IMR-90 (cell line): ENCODE results near the gene ASPRV1. TPM values are rescaled to one million over a fixed set of nuclear protein-coding genes. Genes with fewer than 3 reads are reported as not detected.
"Not testable (repeated sequence)": the region's sequence is repeated elsewhere in the genome, so short reads cannot be mapped to it uniquely, and the experiment has no call there.

Experiments used
- ATAC-seq: fragments of 200-7000 bp; cut with Tn5 transposase; 2 replicates; pipeline ENCODE4 v1.9.1; 2020; ENCODE audit warnings: low read depth, mild to moderate bottlenecking, moderate library complexity
- BruUV-seq: library from RNA; stranded (reverse); fragments of 400-500 nt; replicated peaks from 2 replicates; lab custom pipeline; 2021; lab: Mats Ljungman, UMichigan
- CTCF ChIA-PET: fragments of 300-600 bp; formaldehyde crosslinking; extraction: SDS; loops from one replicate; lab custom pipeline; 2021; ENCODE audit warnings: antibody characterized with exemption; lab: Yijun Ruan, JAX
- POLR2A ChIA-PET: fragments of 300-600 bp; sonication (Branson Sonifier 250); formaldehyde crosslinking; loops from one replicate; lab custom pipeline; 2022; ENCODE audit warnings: antibody characterized with exemption; ENCODE audit not compliant: unreplicated experiment; lab: Charles Lee
- DNase-seq: peaks from one replicate; pipeline ENCODE4 v3.0.0; 2013
- H2AFZ ChIP-seq: replicated peaks from 2 replicates; pipeline ENCODE3; 2013; ENCODE audit warnings: low read length, mild to moderate bottlenecking; ENCODE audit not compliant: poor library complexity
- H2AK5ac ChIP-seq: 2 replicates; pipeline ENCODE4 v1.6.1; 2013; ENCODE audit warnings: low read depth, low read length, inconsistent platforms
- H2AK9ac ChIP-seq: replicated peaks from 2 replicates; pipeline ENCODE3; 2013; ENCODE audit warnings: mild to moderate bottlenecking, low read depth, low read length, moderate library complexity; ENCODE audit not compliant: poor library complexity
- H2BK120ac ChIP-seq: 2 replicates; pipeline ENCODE4 v1.6.1; 2013; ENCODE audit warnings: low read depth, low read length, inconsistent platforms
- H2BK15ac ChIP-seq: 3 replicates; pipeline ENCODE4 v1.6.1; 2013; ENCODE audit warnings: low read depth, low read length, inconsistent platforms
- H2BK20ac ChIP-seq: 2 replicates; pipeline ENCODE4 v1.6.1; 2013; ENCODE audit warnings: low read depth, mild to moderate bottlenecking, inconsistent platforms, low read length, moderate library complexity
- H2BK5ac ChIP-seq: 2 replicates; pipeline ENCODE4 v1.6.1; 2013; ENCODE audit warnings: mild to moderate bottlenecking, low read depth, low read length, inconsistent platforms; ENCODE audit not compliant: poor library complexity, severe bottlenecking
- H3K14ac ChIP-seq: replicated peaks from 2 replicates; pipeline ENCODE4 v1.6.1; 2013; ENCODE audit warnings: low read depth, low read length, inconsistent platforms
- H3K18ac ChIP-seq: 2 replicates; pipeline ENCODE4 v1.6.1; 2013; ENCODE audit warnings: low read depth, low read length, control low read depth
- H3K23ac ChIP-seq: 2 replicates; pipeline ENCODE4 v1.6.1; 2013; ENCODE audit warnings: low read depth, low read length, inconsistent platforms
- H3K27ac ChIP-seq: 2 replicates; pipeline ENCODE4 v1.5.1; 2013; ENCODE audit warnings: mild to moderate bottlenecking, control low read depth, low read length; ENCODE audit not compliant: insufficient read depth
- H3K27me3 ChIP-seq: 2 replicates; pipeline ENCODE4 v1.6.1; 2013; ENCODE audit warnings: low read length; ENCODE audit not compliant: control insufficient read depth, insufficient read depth
- H3K36me3 ChIP-seq: 2 replicates; pipeline ENCODE4 v1.6.1; 2013; ENCODE audit warnings: low read length, mixed read lengths; ENCODE audit not compliant: control insufficient read depth, insufficient read depth
- H3K4ac ChIP-seq: 2 replicates; pipeline ENCODE4 v1.6.1; 2013; ENCODE audit warnings: low read depth, low read length, inconsistent platforms
- H3K4me1 ChIP-seq: 2 replicates; pipeline ENCODE4 v1.6.1; 2013; ENCODE audit warnings: low read length, mixed read lengths; ENCODE audit not compliant: control insufficient read depth, insufficient read depth
- H3K4me2 ChIP-seq: 2 replicates; pipeline ENCODE4 v1.6.1; 2013; ENCODE audit warnings: low read depth, mild to moderate bottlenecking, control low read depth, low read length, moderate library complexity
- H3K4me3 ChIP-seq: 2 replicates; pipeline ENCODE4 v1.5.1; 2013; ENCODE audit warnings: low read depth, mild to moderate bottlenecking, control low read depth, low read length, moderate library complexity; ENCODE audit not compliant: insufficient read depth
- H3K56ac ChIP-seq: 2 replicates; pipeline ENCODE4 v1.6.1; 2013; ENCODE audit warnings: low read length, inconsistent platforms; ENCODE audit not compliant: insufficient read depth; ENCODE audit errors: extremely low read depth
- H3K79me1 ChIP-seq, 2 experiments: 2 replicates each; pipeline ENCODE4 v1.6.1; 2013; ENCODE audit warnings: low read length in 2 of 2, inconsistent platforms in 1 of 2, low read depth in 1 of 2
- H3K9ac ChIP-seq: 2 replicates; pipeline ENCODE4 v1.6.1; 2013; ENCODE audit warnings: low read depth, low read length, control low read depth
- H3K9me1 ChIP-seq: 2 replicates; pipeline ENCODE4 v1.6.1; 2013; ENCODE audit warnings: low read length, inconsistent platforms; ENCODE audit not compliant: insufficient read depth
- H3K9me3 ChIP-seq: 2 replicates; pipeline ENCODE4 v1.6.1; 2013; ENCODE audit warnings: low read length; ENCODE audit not compliant: control insufficient read depth, insufficient read depth
- H4K20me1 ChIP-seq: 2 replicates; pipeline ENCODE4 v1.6.1; 2013; ENCODE audit warnings: low read length, inconsistent platforms; ENCODE audit not compliant: insufficient read depth
- H4K5ac ChIP-seq: 2 replicates; pipeline ENCODE4 v1.6.1; 2013; ENCODE audit warnings: mild to moderate bottlenecking, low read depth, low read length, control low read depth
- H4K8ac ChIP-seq, 2 experiments: 2 replicates each; pipeline ENCODE4 v1.6.1; 2013; ENCODE audit warnings: low read depth in 2 of 2, low read length in 2 of 2, control low read depth in 1 of 2, inconsistent platforms in 1 of 2
- H4K91ac ChIP-seq: 2 replicates; pipeline ENCODE4 v1.6.1; 2013; ENCODE audit warnings: low read depth, low read length, inconsistent platforms; ENCODE audit not compliant: insufficient read depth
- FOS ChIP-seq: fragments of 150-350 bp; IDR thresholded peaks from 2 replicates; pipeline ENCODE4 v1.6.1; 2016; ENCODE audit warnings: low read depth, low read length
- MXI1 ChIP-seq: IDR thresholded peaks from 2 replicates; pipeline ENCODE4 v1.6.1; 2012; ENCODE audit warnings: low read depth, mild to moderate bottlenecking, low read length, moderate library complexity, borderline replicate concordance
- NFE2L2 ChIP-seq: fragments of 150-350 bp; IDR thresholded peaks from 2 replicates; pipeline ENCODE4 v1.6.1; 2016; ENCODE audit warnings: low read depth, mild to moderate bottlenecking, low read length
- RAD21 ChIP-seq: IDR thresholded peaks from 2 replicates; pipeline ENCODE4 v1.6.1; 2012; ENCODE audit warnings: low read length, improper control_type of control experiment
- RCOR1 ChIP-seq: IDR thresholded peaks from 2 replicates; pipeline ENCODE4 v1.6.1; 2012; ENCODE audit warnings: mild to moderate bottlenecking, low read length, improper control_type of control experiment; ENCODE audit not compliant: insufficient replicate concordance
- SMC3 ChIP-seq: fragments of 150-350 bp; IDR thresholded peaks from 2 replicates; pipeline ENCODE4 v1.6.1; 2016; ENCODE audit warnings: low read depth, mild to moderate bottlenecking, antibody characterized with exemption, low read length, moderate library complexity
- USF2 ChIP-seq: fragments of 150-350 bp; IDR thresholded peaks from 2 replicates; pipeline ENCODE4 v1.6.1; 2017; ENCODE audit warnings: mild to moderate bottlenecking, antibody characterized with exemption, low read length, low read depth
- whole genome bisulfite sequencing, 2 experiments: methylation state at CpG; one replicate each; pipeline versions ENCODE4 v1.1.5 to v1.1.7; 2013; ENCODE audit warnings: missing lambda C conversion rate in 2 of 2; ENCODE audit not compliant: insufficient read length in 1 of 2; ENCODE audit errors: extremely low coverage in 2 of 2; 5-methylcytosine and 5-hydroxymethylcytosine counted together
- dilution Hi-C: fragments of 300-500 bp; cut with HindIII; formaldehyde crosslinking; loops from one replicate; pipeline ENCODE4 v1.14.3; 2018; ENCODE audit warnings: low sequenced_read_pairs; ENCODE audit not compliant: unreplicated experiment
- in situ Hi-C: fragments of 300-500 bp; cut with MboI; formaldehyde crosslinking; loops from 3 replicates; pipeline ENCODE4 v1.14.3; 2019; ENCODE audit warnings: low sequenced_read_pairs, inconsistent platforms, mixed read lengths
- intact Hi-C: fragments of 100-400 bp; cut with micrococcal nuclease; formaldehyde crosslinking; loops from 2 replicates; pipeline ENCODE4 v1.10.0; 2022
- polyA plus RNA-seq, 3 experiments: library from polyadenylated mRNA; depleted of rRNA; stranded (reverse); fragments of >200 nt; gene quantifications; 2 replicates each; pipeline ENCODE4 v1.2.3, GENCODE V29; 2012; ENCODE audit warnings: low replicate concordance in 1 of 3
- total RNA-seq: library from RNA; depleted of rRNA; stranded (reverse); fragments of >200 nt; gene quantifications from 2 replicates; pipeline ENCODE4 v1.2.3, GENCODE V29; 2012

The ASPRV1 gene
- total and polyA plus RNA-seq, 2 of the 4 experiments (the other 2 are of a cell fraction), result 0.14 to 0.18 TPM

GRCh38 chr2:70002241-70002899 lies 40.9 kb upstream of the ASPRV1 start:
- Histone ChIP-seq H3K4me2 (no peak overlapping the region), H4K8ac (no peak overlapping the region), H2BK120ac (no peak overlapping the region), H2AK5ac (no peak overlapping the region), H3K9me3 (no peaks in the 10 kb centered on the region), H3K23ac (no peak overlapping the region; the same call in 1 of the 2 replicates), H3K79me1 (no peaks in the 10 kb centered on the region), H3K9ac (no peak overlapping the region), H3K4me3 (no peak overlapping the region), H3K27ac (no peak overlapping the region), H3K4ac (no peak overlapping the region), H2AK9ac (no peak overlapping the region), H3K56ac (no peak overlapping the region), H2BK15ac (no peak overlapping the region), H2BK5ac (no peak overlapping the region), H3K27me3 (no peaks in the 10 kb centered on the region), H2BK20ac (no peak overlapping the region), H2AFZ (no peak overlapping the region), H3K14ac (no peak overlapping the region), H3K4me1 (peaks cover 4% of the 10 kb centered on the region), H4K20me1 (no peaks in the 10 kb centered on the region), H3K18ac (no peak overlapping the region), H4K5ac (no peak overlapping the region), H3K9me1 (peaks cover 10% of the 10 kb centered on the region; the same call in 1 of the 2 replicates), H4K91ac (no peak overlapping the region), H3K36me3 (no peaks in the 10 kb centered on the region)
- dilution Hi-C loops (no loop called here), intact Hi-C loops (no loop called here), in situ Hi-C loops (no loop called here)
- ATAC-seq (no peak), DNase-seq (no peak)
- POLR2A ChIA-PET, result no interaction called here
- no CpG with 5 or more reads among the region's 2 CpGs for WGBS, 2 experiments
- CTCF ChIA-PET, result interaction anchor here (0.6 kb wide), 1 partner anchor 72 kb away, joined by 3 read pairs; no protein-coding TSS in a partner anchor
- no TSS peak for BruUV-seq
- TF ChIP-seq FOS (no peak), RCOR1 (no peak), MXI1 (no peak), SMC3 (no peak), USF2 (no peak), NFE2L2 (no peak), RAD21 (no peak)

- in situ Hi-C loops, H3K27ac ChIP-seq, POLR2A ChIA-PET, CTCF ChIA-PET, intact Hi-C loops, H2BK20ac ChIP-seq, H4K8ac ChIP-seq, ATAC-seq, H3K4ac ChIP-seq, H3K4me1 ChIP-seq, H3K14ac ChIP-seq, DNase-seq, H3K27me3 ChIP-seq, H2BK15ac ChIP-seq, H3K23ac ChIP-seq, dilution Hi-C loops, H4K91ac ChIP-seq, H3K36me3 ChIP-seq, H3K18ac ChIP-seq, H3K9me1 ChIP-seq, H2AK5ac ChIP-seq, H2BK120ac ChIP-seq, H2AK9ac ChIP-seq, H2BK5ac ChIP-seq, H4K20me1 ChIP-seq, H3K4me2 ChIP-seq, BruUV-seq, H3K9ac ChIP-seq, H3K79me1 ChIP-seq, H2AFZ ChIP-seq, H4K5ac ChIP-seq, H3K9me3 ChIP-seq, H3K4me3 ChIP-seq, H3K56ac ChIP-seq: not testable (repeated sequence)
- WGBS, 2 experiments, result 100% methylated on average over 1 of the region's 6 CpGs; no CpG with 5 or more reads in 1 of the 2 experiments
Measured at GRCh38 chr2:70000529-70000928, 39.1 kb upstream of the ASPRV1 start.
